GM21825 (cell line): ENCODE measurements around the gene CELA3B.
"Not testable (repeated sequence)": the region's sequence is repeated elsewhere in the genome, so short reads cannot be mapped to it uniquely, and the experiment has no call there.

ENCODE experiments used
- ATAC-seq: cut with Tn5 transposase; IDR thresholded peaks from one replicate; pipeline ENCODE4 v1.9.1; 2021; ENCODE audit warnings: mild to moderate bottlenecking, moderate library complexity; ENCODE audit not compliant: unreplicated experiment

CELA3B gene

DNA sequence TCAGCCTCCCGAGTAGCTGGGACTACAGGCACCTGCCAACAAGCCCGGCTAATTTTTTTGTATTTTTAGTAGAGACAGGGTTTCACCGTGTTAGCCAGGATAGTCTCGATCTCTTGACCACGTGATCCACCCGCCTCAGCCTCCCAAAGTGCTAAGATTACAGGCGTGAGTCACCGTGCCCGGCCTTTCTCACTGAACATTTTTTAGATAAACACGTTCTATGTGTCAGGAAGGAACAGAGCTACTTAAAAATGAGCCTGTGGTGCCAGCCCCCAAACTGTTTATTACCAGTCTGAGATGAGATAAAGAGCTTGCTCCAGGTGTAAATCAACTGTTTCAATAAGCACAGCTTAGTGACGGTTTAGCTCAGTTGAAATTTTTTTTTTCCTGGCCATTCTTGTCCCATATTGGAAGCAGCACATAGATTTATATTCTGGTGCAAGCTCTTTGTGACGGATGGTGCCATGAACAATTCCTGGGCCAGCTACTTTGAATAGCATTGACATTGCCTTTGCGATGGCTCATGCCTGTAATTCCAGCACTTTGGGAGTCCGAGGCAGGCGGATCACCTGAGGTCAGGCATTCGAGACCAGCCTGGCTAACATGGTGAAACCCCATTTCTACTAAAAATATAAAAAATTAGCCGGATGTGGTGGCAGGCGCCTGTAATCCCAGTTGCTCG, 33.7 kb upstream of the CELA3B start:
- not testable (repeated sequence) for ATAC-seq

- ATAC-seq, result no peak
Measured at GRCh38 chr1:21944733-21945073, 32.1 kb upstream of the CELA3B start.

- ATAC-seq, result no peak
Measured at GRCh38 chr1:21946836-21947587, 29.8 kb upstream of the CELA3B start.

DNA sequence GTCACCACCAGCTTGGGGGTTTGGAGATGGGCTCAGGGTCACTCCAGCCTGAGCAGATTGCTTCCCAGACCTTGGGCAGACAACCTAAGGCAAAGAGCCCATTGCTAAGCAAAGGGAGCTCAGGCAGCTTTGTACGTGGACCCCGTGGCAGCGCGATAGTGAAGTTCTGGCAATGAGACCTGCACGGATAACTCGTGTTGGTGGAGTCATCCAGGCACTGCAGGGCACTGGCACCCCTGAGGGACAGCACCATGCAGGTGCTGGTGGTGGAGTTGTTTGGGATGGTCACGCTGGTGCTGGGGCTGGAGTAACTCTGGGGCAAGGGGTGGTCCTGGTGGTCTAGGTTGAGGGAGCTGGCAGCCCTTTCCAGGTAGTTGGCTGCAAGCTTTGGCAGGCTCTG, 26.1 kb upstream of the CELA3B start:
- no peak for ATAC-seq

DNA sequence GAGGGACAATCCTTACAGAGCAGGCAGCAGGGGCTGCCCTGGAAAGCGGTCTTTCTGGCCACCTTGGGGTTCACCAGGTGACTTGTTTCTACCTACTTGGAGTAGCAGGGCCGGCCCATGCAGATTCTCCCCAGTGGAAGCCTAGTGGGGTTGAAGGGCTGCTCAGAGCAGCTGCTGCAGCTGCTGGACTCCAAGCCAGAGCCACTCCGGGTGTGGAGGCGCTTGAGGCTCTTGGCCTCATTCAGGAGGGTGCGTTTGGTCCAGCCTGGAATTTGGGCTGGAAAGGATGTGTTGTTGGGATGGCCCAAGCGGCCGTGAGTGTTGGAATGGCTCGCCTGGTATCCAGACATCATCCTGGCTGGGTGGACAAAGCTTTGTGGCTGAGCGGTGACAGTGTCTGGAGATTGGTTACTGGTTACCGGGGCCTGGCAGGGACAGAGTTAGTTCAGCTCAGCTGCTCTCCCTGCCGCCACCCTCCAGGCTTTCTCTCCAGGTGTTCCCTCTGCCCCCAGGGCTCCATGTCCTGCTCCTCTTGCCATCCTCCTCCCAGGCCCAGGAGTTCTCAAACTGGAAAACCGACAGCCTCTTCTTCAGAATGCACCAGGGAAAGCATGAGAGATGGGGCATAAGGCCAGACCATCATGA, 25.5 kb upstream of the CELA3B start:
- no peak for ATAC-seq

GRCh38 chr1:21952786-21953520, 23.9 kb upstream of the CELA3B start:
- ATAC-seq, result no peak

GRCh38 chr1:21955058-21955457, 21.8 kb upstream of the CELA3B start:
- ATAC-seq, result no peak

- ATAC-seq, result no peak
Measured at GRCh38 chr1:21955501-21956281, 21.1 kb upstream of the CELA3B start.

GRCh38 chr1:21956720-21957552, 19.9 kb upstream of the CELA3B start:
- no peak for ATAC-seq

DNA sequence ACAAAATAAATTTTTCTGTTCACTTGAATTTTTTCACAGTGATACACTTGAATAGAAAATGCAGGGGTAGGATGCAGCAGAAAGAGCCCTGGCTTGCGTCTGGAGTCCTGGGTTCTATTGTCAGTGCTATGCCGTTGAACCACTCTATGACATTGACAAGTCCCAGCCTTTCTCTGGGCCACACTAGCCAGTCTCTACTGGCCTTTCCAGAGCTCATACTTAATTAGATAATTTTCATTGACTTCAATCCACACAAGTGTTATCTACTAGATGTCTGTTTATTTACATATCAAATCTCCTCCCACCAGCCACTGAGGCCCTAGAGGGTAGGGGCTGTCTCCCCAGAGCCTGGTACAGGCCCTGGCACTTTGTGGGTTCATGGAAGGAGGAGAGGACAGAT, 15.5 kb upstream of the CELA3B start:
- ATAC-seq, result no peak

GRCh38 chr1:21961799-21962198, 15.0 kb upstream of the CELA3B start:
- no peak for ATAC-seq

- ATAC-seq, result no peak
Measured at GRCh38 chr1:21963477-21964217, 13.2 kb upstream of the CELA3B start.

- no peak for ATAC-seq
Measured at GRCh38 chr1:21966247-21967000, 10.4 kb upstream of the CELA3B start.

GRCh38 chr1:21967216-21967615, 9.6 kb upstream of the CELA3B start:
- not testable (repeated sequence) for ATAC-seq

GRCh38 chr1:21969066-21969465, 7.8 kb upstream of the CELA3B start:
- ATAC-seq, result not testable (repeated sequence)

DNA sequence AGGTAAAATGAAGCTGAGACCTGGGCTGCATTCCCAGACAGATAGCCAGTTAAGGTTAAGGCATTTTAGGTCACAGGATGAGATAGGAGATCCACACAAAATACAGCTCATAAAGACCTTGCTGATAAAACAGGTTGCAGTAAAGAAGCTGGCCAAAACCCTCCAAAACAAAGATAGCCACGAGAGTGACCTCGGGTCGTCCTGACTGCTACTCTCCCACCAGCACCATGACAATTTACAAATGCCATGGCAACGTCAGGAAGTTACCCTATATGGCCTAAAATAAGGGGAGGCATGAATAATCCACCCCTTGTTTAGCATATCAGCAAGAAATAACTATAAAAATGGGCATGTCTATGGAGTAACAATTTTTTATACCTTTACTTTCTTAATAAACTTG, 6.3 kb upstream of the CELA3B start:
- not testable (repeated sequence) for ATAC-seq

- not testable (repeated sequence) for ATAC-seq
Measured at GRCh38 chr1:21972973-21973441, 3.8 kb upstream of the CELA3B start.

GRCh38 chr1:21973948-21974347, 2.9 kb upstream of the CELA3B start:
- not testable (repeated sequence) for ATAC-seq
